HCT116 (cell line): ENCODE results near the gene P3H3. TPM values are rescaled to one million over a fixed set of nuclear protein-coding genes. Genes with fewer than 3 reads are reported as not detected.

Experiments used
- ATAC-seq: fragments of 200-7000 bp; cut with Tn5 transposase; 2 replicates; pipeline ENCODE4 v1.9.1; 2020; ENCODE audit warnings: mild to moderate bottlenecking, moderate library complexity
- BruUV-seq: library from RNA; stranded (reverse); fragments of 400-500 nt; replicated peaks from 2 replicates; lab custom pipeline; 2021; lab: Mats Ljungman, UMichigan
- CTCF ChIA-PET: fragments of 300-600 bp; sonication (Branson Sonifier 250); formaldehyde crosslinking; loops from one replicate; lab custom pipeline; 2021; ENCODE audit warnings: antibody characterized with exemption; lab: Charles Lee
- POLR2A ChIA-PET: fragments of 300-600, 350-600 bp; sonication (Branson Sonifier 250); formaldehyde crosslinking; loops from one replicate; lab custom pipeline; 2021; ENCODE audit warnings: antibody characterized with exemption; lab: Charles Lee
- RAD21 ChIA-PET, 2 experiments: fragments of 300-600 bp; sonication (Branson Sonifier 250); formaldehyde crosslinking; loops; one replicate each; lab custom pipeline; 2023; ENCODE audit warnings: low total read pairs in 2 of 2; ENCODE audit not compliant: uncharacterized antibody in 2 of 2, unreplicated experiment in 2 of 2, low non-redundant PET in 1 of 2; lab: Charles Lee
- DNase-seq: peaks from one replicate; pipeline ENCODE4 v3.0.0-alpha.2; 2010; ENCODE audit warnings: low read depth, low spot score
- H2AFZ ChIP-seq: fragments of 200-600 bp; shearing (Covaris generic), sonication (generic); 2 replicates; pipeline ENCODE4 v1.6.1; 2017; ENCODE audit warnings: low read depth, mixed run types, mixed read lengths, antibody characterized with exemption, low read length; ENCODE audit not compliant: poor library complexity, severe bottlenecking
- H3K27ac ChIP-seq: 2 replicates; pipeline ENCODE4 v1.5.1; 2012; ENCODE audit warnings: low read depth, low read length
- H3K27me3 ChIP-seq: fragments of 200-600 bp; sonication (generic); 2 replicates; pipeline ENCODE4 v1.6.1; 2016; ENCODE audit warnings: mixed run types, low read length, mixed read lengths; ENCODE audit not compliant: insufficient read depth
- H3K36me3 ChIP-seq, 2 experiments: fragments of 200-500 bp in 1 of 2; fragments of 200-600 bp in 1 of 2; sonication (Bioruptor generic) in 1 of 2; sonication (generic) in 1 of 2; 2 replicates each; pipeline versions ENCODE4 v1.5.1 to v1.6.1; 2014 to 2016; ENCODE audit warnings: low read length in 2 of 2, inconsistent platforms in 1 of 2, mixed read lengths in 1 of 2, mixed run types in 1 of 2; ENCODE audit not compliant: insufficient read depth in 2 of 2, control insufficient read depth in 1 of 2
- H3K4me1 ChIP-seq, 2 experiments: fragments of 200-600 bp in 1 of 2; sonication (generic) in 1 of 2; 2 replicates each; pipeline versions ENCODE4 v1.5.1 to v1.6.1; 2012 to 2017; ENCODE audit warnings: low read length in 2 of 2, inconsistent platforms in 1 of 2, mild to moderate bottlenecking in 1 of 2, mixed read lengths in 1 of 2, mixed run types in 1 of 2, moderate library complexity in 1 of 2; ENCODE audit not compliant: insufficient read depth in 2 of 2, control insufficient read depth in 1 of 2
- H3K4me2 ChIP-seq: fragments of 200-600 bp; sonication (generic); 2 replicates; pipeline ENCODE4 v1.6.1; 2017; ENCODE audit warnings: mixed run types, low read length, mixed read lengths
- H3K4me3 ChIP-seq, 2 experiments: fragments of 200-600 bp in 1 of 2; sonication (generic) in 1 of 2; replicated peaks in 1 of 2; 2 replicates each; pipeline ENCODE4 v1.5.1; 2011 to 2016; ENCODE audit warnings: low read length in 2 of 2, control low read depth in 1 of 2, low read depth in 1 of 2, mild to moderate bottlenecking in 1 of 2, mixed read lengths in 1 of 2, mixed run types in 1 of 2
- H3K79me2 ChIP-seq: fragments of 200-600 bp; sonication (generic); 2 replicates; pipeline ENCODE4 v1.6.1; 2017; ENCODE audit warnings: mild to moderate bottlenecking, mixed run types, low read length, moderate library complexity, mixed read lengths; ENCODE audit not compliant: insufficient read depth
- H3K9ac ChIP-seq: fragments of 200-600 bp; sonication (generic); 2 replicates; pipeline ENCODE4 v1.6.1; 2016; ENCODE audit warnings: low read length, mixed read lengths
- H3K9me2 ChIP-seq: fragments of 200-600 bp; sonication (generic), shearing (Covaris generic); 2 replicates; pipeline ENCODE4 v1.6.1; 2017; ENCODE audit warnings: mixed run types, mild to moderate bottlenecking, moderate library complexity; ENCODE audit not compliant: insufficient read depth
- H3K9me3 ChIP-seq, 2 experiments: fragments of 200-500 bp in 1 of 2; fragments of 200-600 bp in 1 of 2; sonication (Bioruptor generic) in 1 of 2; sonication (generic) in 1 of 2; 2 replicates each; pipeline ENCODE4 v1.6.1; 2014 to 2017; ENCODE audit warnings: low read length in 2 of 2, mixed read lengths in 2 of 2, inconsistent platforms in 1 of 2, low read depth in 1 of 2, mild to moderate bottlenecking in 1 of 2, mixed run types in 1 of 2, moderate library complexity in 1 of 2; ENCODE audit not compliant: control insufficient read depth in 1 of 2, insufficient read depth in 1 of 2
- H4K20me1 ChIP-seq: fragments of 200-600 bp; sonication (generic), shearing (Covaris generic); 2 replicates; pipeline ENCODE4 v1.6.1; 2017; ENCODE audit warnings: mixed run types, mild to moderate bottlenecking, moderate library complexity; ENCODE audit not compliant: insufficient read depth
- CBX3 ChIP-seq: IDR thresholded peaks from 2 replicates; pipeline ENCODE4 v1.6.1; 2012; ENCODE audit warnings: low read depth
- CEBPB ChIP-seq: IDR thresholded peaks from 2 replicates; pipeline ENCODE4 v1.6.1; 2012; ENCODE audit warnings: low read depth
- SP1 ChIP-seq: IDR thresholded peaks from 2 replicates; pipeline ENCODE4 v1.6.1; 2012; ENCODE audit warnings: low read depth
- SRF ChIP-seq: IDR thresholded peaks from 2 replicates; pipeline ENCODE4 v1.6.1; 2012; ENCODE audit warnings: low read depth
- ZNF274 ChIP-seq: fragments of 200-500 bp; sonication (Bioruptor generic); IDR thresholded peaks from 2 replicates; pipeline ENCODE4 v1.6.1; 2014; ENCODE audit warnings: mild to moderate bottlenecking, low read depth, low read length, inconsistent platforms
- intact Hi-C: fragments of 100-400 bp; cut with micrococcal nuclease; formaldehyde crosslinking; loops from 2 replicates; pipeline ENCODE4 v1.10.0; 2022
- total RNA-seq: library from RNA; stranded (reverse); gene quantifications from one replicate; pipeline ENCODE4 v1.2.1, GENCODE V29; 2021; ENCODE audit not compliant: unreplicated experiment
- TF ChIP-seq, protein P1 (sequence below): IDR thresholded peaks from 2 replicates; pipeline ENCODE4 v1.6.1; 2011; ENCODE audit warnings: mild to moderate bottlenecking, low read length, moderate library complexity; ENCODE audit not compliant: insufficient replicate concordance; ENCODE audit errors: extremely low read depth
- TF ChIP-seq, protein P2 (sequence below): IDR thresholded peaks from 2 replicates; pipeline ENCODE4 v1.6.1; 2012; ENCODE audit warnings: low read depth

The P3H3 gene
- total RNA-seq, 1 experiment from 2014 or later = 32.2 TPM

DNA sequence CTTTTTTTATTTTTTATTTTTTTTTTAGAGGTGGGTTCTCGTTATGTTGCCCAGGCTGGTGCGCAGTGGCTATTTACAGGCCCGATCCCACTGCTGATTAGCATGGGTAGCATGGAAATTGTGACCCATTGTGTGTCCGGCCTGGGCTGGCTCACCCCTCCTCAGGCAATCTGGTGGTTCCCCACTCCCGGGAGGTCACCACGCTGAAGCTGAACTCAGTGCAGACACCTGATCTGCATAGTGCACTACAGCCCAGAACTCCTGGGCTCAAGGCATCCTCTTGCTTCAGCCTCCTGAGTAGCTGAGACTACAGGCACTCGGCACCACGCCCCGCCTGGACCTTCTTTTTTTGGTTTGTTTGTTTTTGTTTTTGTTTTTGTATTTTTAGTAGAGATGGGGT lies 44.4 kb upstream of the P3H3 start:
- Histone ChIP-seq H3K36me3 (no peaks in the 10 kb centered on the region), H3K79me2 (no peaks in the 10 kb centered on the region), H3K4me1 (peaks cover 5 to 19% of the 10 kb centered on the region in 2 experiments; a peak in 3 of 4 replicates), H3K9me2 (no peaks in the 10 kb centered on the region), H2AFZ (no peak overlapping the region), H4K20me1 (no peaks in the 10 kb centered on the region), H3K27ac (no peak overlapping the region), H3K9ac (no peak overlapping the region), H3K27me3 (no peaks in the 10 kb centered on the region), H3K9me3 (no peaks in the 10 kb centered on the region), H3K4me2 (no peak overlapping the region), H3K4me3 (no peak overlapping the region)
- RAD21 ChIA-PET = no interaction called here
- intact Hi-C loops = no loop called here
- TF ChIP-seq ZNF274 = no peak
- TF ChIP-seq, protein P1, sequence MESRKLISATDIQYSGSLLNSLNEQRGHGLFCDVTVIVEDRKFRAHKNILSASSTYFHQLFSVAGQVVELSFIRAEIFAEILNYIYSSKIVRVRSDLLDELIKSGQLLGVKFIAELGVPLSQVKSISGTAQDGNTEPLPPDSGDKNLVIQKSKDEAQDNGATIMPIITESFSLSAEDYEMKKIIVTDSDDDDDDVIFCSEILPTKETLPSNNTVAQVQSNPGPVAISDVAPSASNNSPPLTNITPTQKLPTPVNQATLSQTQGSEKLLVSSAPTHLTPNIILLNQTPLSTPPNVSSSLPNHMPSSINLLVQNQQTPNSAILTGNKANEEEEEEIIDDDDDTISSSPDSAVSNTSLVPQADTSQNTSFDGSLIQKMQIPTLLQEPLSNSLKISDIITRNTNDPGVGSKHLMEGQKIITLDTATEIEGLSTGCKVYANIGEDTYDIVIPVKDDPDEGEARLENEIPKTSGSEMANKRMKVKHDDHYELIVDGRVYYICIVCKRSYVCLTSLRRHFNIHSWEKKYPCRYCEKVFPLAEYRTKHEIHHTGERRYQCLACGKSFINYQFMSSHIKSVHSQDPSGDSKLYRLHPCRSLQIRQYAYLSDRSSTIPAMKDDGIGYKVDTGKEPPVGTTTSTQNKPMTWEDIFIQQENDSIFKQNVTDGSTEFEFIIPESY = no peak
- TF ChIP-seq, protein P2, sequence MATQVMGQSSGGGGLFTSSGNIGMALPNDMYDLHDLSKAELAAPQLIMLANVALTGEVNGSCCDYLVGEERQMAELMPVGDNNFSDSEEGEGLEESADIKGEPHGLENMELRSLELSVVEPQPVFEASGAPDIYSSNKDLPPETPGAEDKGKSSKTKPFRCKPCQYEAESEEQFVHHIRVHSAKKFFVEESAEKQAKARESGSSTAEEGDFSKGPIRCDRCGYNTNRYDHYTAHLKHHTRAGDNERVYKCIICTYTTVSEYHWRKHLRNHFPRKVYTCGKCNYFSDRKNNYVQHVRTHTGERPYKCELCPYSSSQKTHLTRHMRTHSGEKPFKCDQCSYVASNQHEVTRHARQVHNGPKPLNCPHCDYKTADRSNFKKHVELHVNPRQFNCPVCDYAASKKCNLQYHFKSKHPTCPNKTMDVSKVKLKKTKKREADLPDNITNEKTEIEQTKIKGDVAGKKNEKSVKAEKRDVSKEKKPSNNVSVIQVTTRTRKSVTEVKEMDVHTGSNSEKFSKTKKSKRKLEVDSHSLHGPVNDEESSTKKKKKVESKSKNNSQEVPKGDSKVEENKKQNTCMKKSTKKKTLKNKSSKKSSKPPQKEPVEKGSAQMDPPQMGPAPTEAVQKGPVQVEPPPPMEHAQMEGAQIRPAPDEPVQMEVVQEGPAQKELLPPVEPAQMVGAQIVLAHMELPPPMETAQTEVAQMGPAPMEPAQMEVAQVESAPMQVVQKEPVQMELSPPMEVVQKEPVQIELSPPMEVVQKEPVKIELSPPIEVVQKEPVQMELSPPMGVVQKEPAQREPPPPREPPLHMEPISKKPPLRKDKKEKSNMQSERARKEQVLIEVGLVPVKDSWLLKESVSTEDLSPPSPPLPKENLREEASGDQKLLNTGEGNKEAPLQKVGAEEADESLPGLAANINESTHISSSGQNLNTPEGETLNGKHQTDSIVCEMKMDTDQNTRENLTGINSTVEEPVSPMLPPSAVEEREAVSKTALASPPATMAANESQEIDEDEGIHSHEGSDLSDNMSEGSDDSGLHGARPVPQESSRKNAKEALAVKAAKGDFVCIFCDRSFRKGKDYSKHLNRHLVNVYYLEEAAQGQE = no peak
- no peak for TF ChIP-seq SRF
- no peak for TF ChIP-seq CEBPB
- no peak for TF ChIP-seq SP1
- TF ChIP-seq CBX3 = no peak
- BruUV-seq = no TSS peak
- no peak for DNase-seq
- CTCF ChIA-PET = interaction anchor here (0.9 to 1.8 kb wide), 3 partner anchors 13 to 30 kb away, joined by 3 to 6 read pairs (median 5); partner anchors contain the start of genes MLF2 and PTMS
- ATAC-seq = no peak
- POLR2A ChIA-PET = interaction anchor here (0.7 kb wide), 1 partner anchor 37 kb away, joined by 3 read pairs; no protein-coding TSS in a partner anchor
